ENCODE data around the gene MATR3.

DNA sequence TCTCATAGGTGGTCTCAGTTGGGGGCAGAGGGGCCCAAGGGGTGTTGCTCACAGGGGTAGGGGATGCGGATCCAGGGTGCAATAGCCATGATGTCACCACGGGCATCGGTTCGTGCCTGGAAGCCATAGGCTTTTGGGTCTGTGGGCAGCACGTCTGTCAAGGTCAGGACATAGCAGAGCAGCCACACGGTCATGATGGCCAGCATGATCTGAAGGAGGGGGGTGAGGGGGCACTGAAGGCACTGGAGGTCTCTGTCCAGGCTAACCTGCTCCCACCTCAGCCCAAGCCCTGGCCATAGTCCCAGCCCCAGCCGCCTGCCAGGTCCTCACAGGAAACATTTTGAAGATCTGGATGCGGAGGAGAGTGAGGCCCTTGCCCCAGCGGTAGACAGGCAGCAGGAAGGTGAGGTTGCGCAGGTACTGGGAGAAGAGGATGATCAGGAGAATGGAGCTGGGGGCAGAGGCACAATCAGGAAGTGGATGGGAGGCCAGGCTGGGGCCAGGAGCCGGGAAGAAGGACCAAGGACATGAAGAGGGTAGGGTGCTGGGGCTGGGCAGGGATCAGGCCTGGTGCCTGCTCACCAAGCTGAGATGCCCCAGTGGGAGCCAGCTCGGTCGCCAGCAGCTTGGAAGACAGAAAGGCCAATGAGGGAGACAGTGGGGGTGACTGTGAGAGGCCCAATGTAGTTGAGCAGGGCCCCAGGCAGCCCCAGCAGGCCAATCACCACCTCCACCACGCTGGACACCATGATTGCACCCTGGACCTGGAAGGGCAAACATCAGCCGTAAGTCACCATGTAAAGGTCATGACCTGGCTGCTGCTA lies 86.3 kb downstream of the MATR3 start:
- no peak for TF ChIP-seq CTCF (IDR thresholded peaks at IDR 0.05 in 4 of 5, conservative IDR thresholded peaks at IDR 0.05 in 1 of 5)
- TF ChIP-seq POLR2A (IDR thresholded peaks at IDR 0.05): no peak
